ACC112 (cell line): Measurements from ENCODE around the gene LDLRAD1.
"Not testable (repeated sequence)": the region's sequence is repeated elsewhere in the genome, so short reads cannot be mapped to it uniquely, and the experiment has no call there.

Experiments
- H2AFZ ChIP-seq: fragments of 200-600 bp; sonication (generic); one replicate; pipeline ENCODE4 v1.6.0; 2017; ENCODE audit warnings: antibody characterized with exemption, low read length; ENCODE audit not compliant: unreplicated experiment
- H3K27ac ChIP-seq: fragments of 200-600 bp; sonication (generic); 2 replicates; pipeline ENCODE4 v1.5.1; 2014; ENCODE audit warnings: low read depth, mild to moderate bottlenecking, antibody characterized with exemption, low read length, moderate library complexity
- H3K27me3 ChIP-seq: fragments of 200-600 bp; sonication (generic); 2 replicates; pipeline ENCODE4 v1.6.1; 2014; ENCODE audit warnings: mild to moderate bottlenecking, antibody characterized with exemption, low read length, moderate library complexity, mixed read lengths; ENCODE audit not compliant: insufficient read depth
- H3K36me3 ChIP-seq: fragments of 200-600 bp; sonication (generic); 2 replicates; pipeline ENCODE4 v1.6.1; 2016; ENCODE audit warnings: mild to moderate bottlenecking, antibody characterized with exemption, low read length, moderate library complexity, mixed read lengths; ENCODE audit not compliant: insufficient read depth
- H3K4me1 ChIP-seq: fragments of 200-600 bp; sonication (generic); one replicate; pipeline ENCODE4 v1.6.1; 2016; ENCODE audit warnings: low read length, mixed read lengths; ENCODE audit not compliant: insufficient read depth, unreplicated experiment, control insufficient read depth
- H3K4me3 ChIP-seq: fragments of 200-600 bp; sonication (generic); 2 replicates; pipeline ENCODE4 v1.5.1; 2014; ENCODE audit warnings: mild to moderate bottlenecking, low read depth, low read length
- H3K79me2 ChIP-seq: fragments of 200-600 bp; sonication (generic); one replicate; pipeline ENCODE4 v1.6.0; 2016; ENCODE audit warnings: low read length; ENCODE audit not compliant: control insufficient read depth, unreplicated experiment, insufficient read depth

The LDLRAD1 gene

GRCh38 chr1:53969323-53969722 is 48.7 kb downstream of the LDLRAD1 start:
- not testable (repeated sequence) for H3K27me3 ChIP-seq, H3K27ac ChIP-seq, H2AFZ ChIP-seq, H3K79me2 ChIP-seq, H3K4me3 ChIP-seq
- Histone ChIP-seq H3K4me1 (peaks cover 15% of the 10 kb centered on the region), H3K36me3 (peaks cover 21% of the 10 kb centered on the region; the same call in 1 of the 2 replicates)

- Histone ChIP-seq H3K27ac (no peak overlapping the region), H3K36me3 (peaks cover 24% of the 10 kb centered on the region; the same call in 1 of the 2 replicates)
These were observed 49.9 kb downstream of the LDLRAD1 start for GRCh38 chr1:53968125-53968513.

GRCh38 chr1:53967409-53968124 is 50.4 kb downstream of the LDLRAD1 start:
- no peak overlapping the region for H3K4me3 ChIP-seq
- H3K36me3 ChIP-seq, result peaks cover 29% of the 10 kb centered on the region
- no peak overlapping the region for H3K27ac ChIP-seq
- H3K4me1 ChIP-seq, result peaks cover 15% of the 10 kb centered on the region
- H3K27me3 ChIP-seq, result no peaks in the 10 kb centered on the region
- no peaks in the 10 kb centered on the region for H3K79me2 ChIP-seq
- H2AFZ ChIP-seq, result no peak overlapping the region

More at GRCh38 chr1:53968125-53968513, 49.9 kb downstream of the LDLRAD1 start:
- H3K4me1 ChIP-seq, result peaks cover 15% of the 10 kb centered on the region
- no peaks in the 10 kb centered on the region for H3K27me3 ChIP-seq
- H3K4me3 ChIP-seq, result no peak overlapping the region
- no peaks in the 10 kb centered on the region for H3K79me2 ChIP-seq
- H2AFZ ChIP-seq, result no peak overlapping the region

- Histone ChIP-seq H3K79me2 (no peaks in the 10 kb centered on the region), H3K36me3 (peaks cover 32% of the 10 kb centered on the region), H3K4me1 (peaks cover 11% of the 10 kb centered on the region), H2AFZ (no peak overlapping the region), H3K4me3 (no peak overlapping the region), H3K27me3 (no peaks in the 10 kb centered on the region), H3K27ac (no peak overlapping the region)
These were observed 51.2 kb downstream of the LDLRAD1 start for GRCh38 chr1:53966794-53967193.

- H3K36me3 ChIP-seq, result peaks cover 35% of the 10 kb centered on the region
- H3K4me3 ChIP-seq, result no peak overlapping the region
- no peak overlapping the region for H3K27ac ChIP-seq
- H3K79me2 ChIP-seq, result no peaks in the 10 kb centered on the region
- H3K4me1 ChIP-seq, result peaks cover 10% of the 10 kb centered on the region
- no peaks in the 10 kb centered on the region for H3K27me3 ChIP-seq
- H2AFZ ChIP-seq, result no peak overlapping the region
These were observed 53.9 kb downstream of the LDLRAD1 start for GRCh38 chr1:53964109-53964508.

GRCh38 chr1:53963460-53963859 is 54.5 kb downstream of the LDLRAD1 start:
- Histone ChIP-seq H3K4me3 (no peak overlapping the region), H3K27me3 (no peaks in the 10 kb centered on the region), H3K36me3 (peaks cover 37% of the 10 kb centered on the region), H3K27ac (no peak overlapping the region), H3K79me2 (no peaks in the 10 kb centered on the region), H2AFZ (no peak overlapping the region), H3K4me1 (peaks cover 10% of the 10 kb centered on the region)

- Histone ChIP-seq H3K4me3 (no peak overlapping the region), H2AFZ (no peak overlapping the region), H3K4me1 (peaks cover 4% of the 10 kb centered on the region), H3K27me3 (no peaks in the 10 kb centered on the region), H3K36me3 (peaks cover 37% of the 10 kb centered on the region), H3K27ac (no peak overlapping the region), H3K79me2 (no peaks in the 10 kb centered on the region)
These were observed 55.6 kb downstream of the LDLRAD1 start for GRCh38 chr1:53962395-53962794.

- H3K4me3 ChIP-seq, result no peak overlapping the region
- H3K27me3 ChIP-seq, result no peaks in the 10 kb centered on the region
- peaks cover 20% of the 10 kb centered on the region for H3K4me1 ChIP-seq
- H3K79me2 ChIP-seq, result peaks cover 12% of the 10 kb centered on the region
- H3K36me3 ChIP-seq, result peaks cover 38% of the 10 kb centered on the region
- H2AFZ ChIP-seq, result no peak overlapping the region
- H3K27ac ChIP-seq, result no peak overlapping the region
These were observed 58.2 kb downstream of the LDLRAD1 start for GRCh38 chr1:53959664-53960250.
